Keratinocyte (primary cell): ENCODE results near the gene USP4. TPM values are rescaled to one million over a fixed set of nuclear protein-coding genes. Genes with fewer than 3 reads are reported as not detected.
A peak's percentile ranks its signal among the peaks of the same experiment; 100 is the strongest.

Experiments
- DNase-seq: peaks from one replicate; pipeline ENCODE4 v3.0.0-alpha.2; 2011; ENCODE audit warnings: low read depth, missing footprints, low spot score
- FAIRE-seq: peaks from 2 replicates; lab custom pipeline; 2011; peaks lifted over from hg19 to GRCh38; lab: Jason Lieb, UNC
- H2AFZ ChIP-seq: 2 replicates; pipeline ENCODE4 v1.6.0; 2012; ENCODE audit warnings: low read length, control low read depth, inconsistent platforms; ENCODE audit not compliant: control insufficient read depth
- H3K27ac ChIP-seq: 2 replicates; pipeline ENCODE4 v1.5.1; 2011; ENCODE audit warnings: low read length; ENCODE audit not compliant: control insufficient read depth, insufficient read depth
- H3K27me3 ChIP-seq: 3 replicates; pipeline ENCODE4 v1.6.0; 2011; ENCODE audit warnings: low read length; ENCODE audit not compliant: control insufficient read depth, insufficient read depth; ENCODE audit errors: extremely low read depth
- H3K36me3 ChIP-seq, 2 experiments: 2 replicates in 1 of 2; 3 replicates in 1 of 2; pipeline ENCODE4 v1.5.1; 2011; ENCODE audit warnings: low read length in 2 of 2, mild to moderate bottlenecking in 1 of 2; ENCODE audit not compliant: control insufficient read depth in 2 of 2, insufficient read depth in 2 of 2; ENCODE audit errors: extremely low read depth in 1 of 2
- H3K4me1 ChIP-seq: 3 replicates; pipeline ENCODE4 v1.5.1; 2011; ENCODE audit warnings: low read length; ENCODE audit not compliant: control insufficient read depth, insufficient read depth; ENCODE audit errors: extremely low read depth
- H3K4me2 ChIP-seq: 3 replicates; pipeline ENCODE4 v1.6.0; 2011; ENCODE audit warnings: low read depth, low read length; ENCODE audit not compliant: control insufficient read depth, insufficient read depth; ENCODE audit errors: extremely low read depth
- H3K4me3 ChIP-seq, 3 experiments: fragments of 200-600 bp in 1 of 3; sonication (generic) in 1 of 3; 2 replicates in 2 of 3; 3 replicates in 1 of 3; pipeline ENCODE4 v1.5.1; 2011 to 2016; ENCODE audit warnings: low read length in 3 of 3, mild to moderate bottlenecking in 3 of 3, control low read depth in 2 of 3, inconsistent platforms in 1 of 3, low read depth in 1 of 3, mixed read lengths in 1 of 3, mixed run types in 1 of 3, moderate library complexity in 1 of 3; ENCODE audit not compliant: control insufficient read depth in 2 of 3, insufficient read depth in 2 of 3; ENCODE audit errors: extremely low read depth in 1 of 3
- H3K79me2 ChIP-seq: 2 replicates; pipeline ENCODE4 v1.6.0; 2012; ENCODE audit warnings: low read length; ENCODE audit not compliant: control insufficient read depth, insufficient read depth
- H3K9ac ChIP-seq: 3 replicates; pipeline ENCODE4 v1.6.0; 2011; ENCODE audit warnings: low read length; ENCODE audit not compliant: control insufficient read depth, insufficient read depth; ENCODE audit errors: extremely low read depth
- H3K9me1 ChIP-seq: 3 replicates; pipeline ENCODE4 v1.6.0; 2011; ENCODE audit warnings: low read length; ENCODE audit not compliant: control insufficient read depth, insufficient read depth; ENCODE audit errors: extremely low read depth
- H3K9me3 ChIP-seq: 2 replicates; pipeline ENCODE4 v1.5.1; 2012; ENCODE audit warnings: low read depth, low read length; ENCODE audit not compliant: control insufficient read depth
- H4K20me1 ChIP-seq: 3 replicates; pipeline ENCODE4 v1.6.0; 2011; ENCODE audit warnings: low read length; ENCODE audit not compliant: control insufficient read depth, insufficient read depth; ENCODE audit errors: extremely low read depth
- CTCF ChIP-seq, 3 experiments: IDR thresholded peaks in 1 of 3; conservative IDR thresholded peaks in 1 of 3; optimal IDR thresholded peaks in 1 of 3; 2 replicates in 2 of 3; 3 replicates in 1 of 3; pipeline versions ENCODE3 to v1.5.1; 2011; ENCODE audit warnings: low read length in 3 of 3, mild to moderate bottlenecking in 3 of 3, moderate library complexity in 2 of 3, control low read depth in 1 of 3, inconsistent platforms in 1 of 3; ENCODE audit not compliant: insufficient read depth in 2 of 3; ENCODE audit errors: extremely low read depth in 1 of 3
- EZH2 ChIP-seq: IDR thresholded peaks from one replicate; pipeline ENCODE4 v1.6.1; 2012; ENCODE audit warnings: inconsistent platforms, mild to moderate bottlenecking, low read length, moderate library complexity
- dilution Hi-C: fragments of 300-500 bp; cut with MboI; formaldehyde crosslinking; loops from one replicate; pipeline ENCODE4 v1.7.0; 2020; ENCODE audit warnings: low sequenced_read_pairs; ENCODE audit not compliant: extremely low pct_ligation_motif_present
- polyA plus RNA-seq, 5 experiments: library from polyadenylated mRNA; depleted of rRNA in 3 of 5; stranded (reverse) in 3 of 5; stranded (forward) in 1 of 5; unstranded in 1 of 5; fragments of >200 nt; gene quantifications; 1 replicate in 1 of 5; 2 replicates in 3 of 5; 3 replicates in 1 of 5; pipeline versions ENCODE4 v1.2.1 to v1.2.3, GENCODE V29; 2011 to 2012; ENCODE audit warnings: missing spikeins in 2 of 5, low read depth in 1 of 5, low replicate concordance in 1 of 5

The USP4 gene
- polyA plus RNA-seq, 1 donor (not counting 4 experiments of a cell fraction or from before 2014, with no cell fraction given) = 47.8 TPM

DNA sequence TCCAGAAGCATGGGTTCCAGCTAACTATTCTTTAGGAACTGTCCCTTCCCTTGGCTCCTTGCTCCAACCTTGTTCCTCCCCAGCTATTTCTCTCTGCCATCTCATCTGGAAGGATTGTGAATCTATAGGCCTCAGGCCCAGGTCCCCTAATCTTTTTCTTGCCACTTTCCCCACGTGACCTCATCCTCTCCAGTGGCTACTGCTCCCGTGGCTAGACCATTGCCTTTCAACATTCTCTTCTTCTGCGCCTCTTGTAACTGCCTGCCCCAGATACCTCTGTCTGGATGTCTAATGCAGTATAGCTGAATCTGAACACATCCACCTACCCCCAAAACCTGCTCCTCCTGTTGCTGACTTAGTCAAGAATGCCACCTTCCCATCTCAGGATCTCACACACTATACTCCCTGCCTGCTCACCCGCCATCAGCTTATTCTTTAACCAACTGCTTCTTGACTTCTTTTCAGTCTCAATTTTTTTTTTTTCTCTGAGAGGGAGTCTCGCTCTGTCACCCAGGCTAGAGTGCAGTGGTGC is 13.1 kb upstream of the USP4 start:
- no peak for FAIRE-seq
- peaks cover 33% of the 10 kb centered on the region for H3K4me1 ChIP-seq
- H3K27ac ChIP-seq = no peak overlapping the region
- no peaks in the 10 kb centered on the region for H3K27me3 ChIP-seq
- peaks cover 2% of the 10 kb centered on the region for H3K9me1 ChIP-seq
- H3K4me2 ChIP-seq = no peak overlapping the region
- H3K79me2 ChIP-seq = peaks cover 14% of the 10 kb centered on the region
- no peak overlapping the region for H3K4me3 ChIP-seq
- no peak overlapping the region for H2AFZ ChIP-seq
- dilution Hi-C loops = no loop called here
- no peak for DNase-seq
- TF ChIP-seq CTCF (optimal IDR thresholded peaks at IDR 0.05 in 1 of 3, IDR thresholded peaks at IDR 0.05 in 1 of 3, conservative IDR thresholded peaks at IDR 0.05 in 1 of 3; ENCODE audit: extremely low read depth in 1 of 3, insufficient read depth in 2 of 3, low read length in 3 of 3) = no peak
- TF ChIP-seq EZH2 = no peak
- H3K9me3 ChIP-seq = no peaks in the 10 kb centered on the region
- no peak overlapping the region for H3K9ac ChIP-seq
- H3K36me3 ChIP-seq = peaks cover 6 to 18% of the 10 kb centered on the region in 2 experiments
- H4K20me1 ChIP-seq = no peaks in the 10 kb centered on the region

DNA sequence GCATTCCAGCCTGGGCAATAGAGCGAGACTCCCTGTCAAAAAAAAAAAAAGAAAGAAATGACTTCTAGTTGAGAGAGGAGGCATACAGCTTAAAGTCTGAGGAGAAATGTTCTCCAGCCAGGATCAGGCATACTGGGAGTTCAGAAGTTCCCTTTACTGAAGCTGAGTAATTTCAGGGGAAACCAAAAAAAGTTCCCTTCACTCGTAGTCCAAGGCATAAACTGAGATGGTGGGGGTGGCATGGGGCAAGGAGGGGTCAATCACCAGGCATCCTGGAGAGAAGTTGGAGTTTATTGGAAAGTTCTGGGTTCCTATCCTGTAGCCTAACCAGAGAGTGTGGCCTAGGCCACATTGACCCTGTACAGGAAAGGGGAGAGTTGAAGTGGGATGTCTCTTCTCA is 12.4 kb upstream of the USP4 start:
- no peak overlapping the region for H3K4me2 ChIP-seq
- H3K27me3 ChIP-seq = no peaks in the 10 kb centered on the region
- H3K36me3 ChIP-seq = peaks cover 6 to 15% of the 10 kb centered on the region in 2 experiments
- peaks cover 34% of the 10 kb centered on the region for H3K4me1 ChIP-seq
- H3K9me3 ChIP-seq = no peaks in the 10 kb centered on the region
- DNase-seq (no peak), FAIRE-seq (no peak)
- no peak overlapping the region for H3K9ac ChIP-seq
- TF ChIP-seq CTCF (optimal IDR thresholded peaks at IDR 0.05 in 1 of 3, IDR thresholded peaks at IDR 0.05 in 1 of 3, conservative IDR thresholded peaks at IDR 0.05 in 1 of 3; ENCODE audit: extremely low read depth in 1 of 3, insufficient read depth in 2 of 3, low read length in 3 of 3) (no peak), EZH2 (no peak)
- H4K20me1 ChIP-seq = no peaks in the 10 kb centered on the region
- no peak overlapping the region for H3K4me3 ChIP-seq
- peaks cover 10% of the 10 kb centered on the region for H3K79me2 ChIP-seq
- peak overlapping the region; percentile 78 for H3K27ac ChIP-seq
- H2AFZ ChIP-seq = no peak overlapping the region
- H3K9me1 ChIP-seq = peaks cover 2% of the 10 kb centered on the region
- dilution Hi-C loops = no loop called here
